Omental fat pad (tissue), 4 donors: ENCODE measurements around the gene LMNA. TPM values are rescaled to one million over a fixed set of nuclear protein-coding genes. Genes with fewer than 3 reads are reported as not detected.

Source experiments
- ATAC-seq: fragments of 150-250 bp; one replicate; pipeline ENCODE4 v1.9.1; 2016; ENCODE audit warnings: mild to moderate bottlenecking, moderate library complexity; ENCODE audit not compliant: low FRiP score
- DNase-seq: peaks from one replicate; pipeline ENCODE4 v3.0.0-alpha.2; 2019; ENCODE audit warnings: low spot score
- CTCF ChIP-seq, 3 donors: fragments of 450-650 bp; IDR thresholded peaks; one replicate each; pipeline ENCODE4 v1.5.1; 2016 to 2017; ENCODE audit warnings: antibody characterized with exemption in 3 of 3, mild to moderate bottlenecking in 3 of 3, moderate library complexity in 2 of 3
- total RNA-seq, 4 donors: library from RNA; depleted of rRNA; stranded (reverse); fragments of >200 nt; gene quantifications; one replicate each; pipeline ENCODE4 v1.1.0, GENCODE V29; 2016

The LMNA gene
- total RNA-seq, 4 donors from 2014 or later = 288 to 1,820 (median 589) TPM

- ATAC-seq (no peak), DNase-seq (no peak)
- TF ChIP-seq CTCF (IDR thresholded peaks at IDR 0.05) = no peak
Measured at GRCh38 chr1:156106624-156107488, 7.7 kb upstream of the LMNA start.

GRCh38 chr1:156108057-156108456 lies 6.5 kb upstream of the LMNA start:
- DNase-seq (no peak), ATAC-seq (no peak)
- no peak for TF ChIP-seq CTCF (IDR thresholded peaks at IDR 0.05)

- DNase-seq (no peak), ATAC-seq (no peak)
- no peak for TF ChIP-seq CTCF (IDR thresholded peaks at IDR 0.05)
Measured at GRCh38 chr1:156108664-156109241, 5.8 kb upstream of the LMNA start.

- DNase-seq (no peak), ATAC-seq (no peak)
- TF ChIP-seq CTCF (IDR thresholded peaks at IDR 0.05) = no peak
Measured at GRCh38 chr1:156110252-156110651, 4.3 kb upstream of the LMNA start.

- no peak for ATAC-seq
- TF ChIP-seq CTCF (IDR thresholded peaks at IDR 0.05) = no peak
Measured at GRCh38 chr1:156111355-156111962, 3.1 kb upstream of the LMNA start.

GRCh38 chr1:156112276-156113137 lies 2.0 kb upstream of the LMNA start:
- no peak for ATAC-seq
- no peak for DNase-seq
- no peak for TF ChIP-seq CTCF (IDR thresholded peaks at IDR 0.05)

More at GRCh38 chr1:156111355-156111962, 3.1 kb upstream of the LMNA start:
- DNase-seq = no peak
